Measurements from ENCODE around the gene MARK2.

The MARK2 gene

GRCh38 chr11:63887386-63887999 lies 48.6 kb downstream of the MARK2 start:
- no peak overlapping the region for H3K4me3 ChIP-seq (ENCODE audit: low read depth, low read length)
- no peaks in the 10 kb centered on the region for H3K9me3 ChIP-seq (ENCODE audit: severe bottlenecking)
- TF ChIP-seq CTCF (IDR thresholded peaks at IDR 0.05; ENCODE audit: low read depth, low read length) = no peak
- H3K27ac ChIP-seq = no peak overlapping the region
- DNase-seq = no peak
- H3K27me3 ChIP-seq (ENCODE audit: insufficient read depth, low read depth, severe bottlenecking) = no peaks in the 10 kb centered on the region
- peaks cover 4% of the 10 kb centered on the region for H3K36me3 ChIP-seq

- Histone ChIP-seq H3K4me3 (ENCODE audit: low read depth, low read length) (no peak overlapping the region), H3K36me3 (peaks cover 4% of the 10 kb centered on the region), H3K27me3 (ENCODE audit: insufficient read depth, low read depth, severe bottlenecking) (no peaks in the 10 kb centered on the region), H3K27ac (peak overlapping the region; percentile 32; the same call in 1 of the 2 replicates), H3K9me3 (ENCODE audit: severe bottlenecking) (no peaks in the 10 kb centered on the region)
- TF ChIP-seq CTCF (IDR thresholded peaks at IDR 0.05; ENCODE audit: low read depth, low read length) = no peak
- DNase-seq = peak; percentile 63
Observed at GRCh38 chr11:63888170-63889086, 49.5 kb downstream of the MARK2 start.

- H3K27me3 ChIP-seq (ENCODE audit: insufficient read depth, low read depth, severe bottlenecking) = no peaks in the 10 kb centered on the region
- H3K27ac ChIP-seq = no peak overlapping the region
- no peak overlapping the region for H3K4me3 ChIP-seq (ENCODE audit: low read depth, low read length)
- DNase-seq = no peak
- no peaks in the 10 kb centered on the region for H3K9me3 ChIP-seq (ENCODE audit: severe bottlenecking)
- TF ChIP-seq CTCF (IDR thresholded peaks at IDR 0.05; ENCODE audit: low read depth, low read length) = no peak
- peaks cover 4% of the 10 kb centered on the region for H3K36me3 ChIP-seq
Observed at GRCh38 chr11:63889344-63889743, 50.4 kb downstream of the MARK2 start.

GRCh38 chr11:63890368-63890767 lies 51.5 kb downstream of the MARK2 start:
- peaks cover 11% of the 10 kb centered on the region for H3K36me3 ChIP-seq
- no peak overlapping the region for H3K27ac ChIP-seq

GRCh38 chr11:63892228-63892627 lies 53.3 kb downstream of the MARK2 start:
- peaks cover 28% of the 10 kb centered on the region for H3K36me3 ChIP-seq
- no peak overlapping the region for H3K27ac ChIP-seq

More at GRCh38 chr11:63890368-63890767, 51.5 kb downstream of the MARK2 start:
- H3K4me3 ChIP-seq (ENCODE audit: low read depth, low read length) = no peak overlapping the region
- DNase-seq = no peak
- no peak for TF ChIP-seq CTCF (IDR thresholded peaks at IDR 0.05; ENCODE audit: low read depth, low read length)
- H3K9me3 ChIP-seq (ENCODE audit: severe bottlenecking) = no peaks in the 10 kb centered on the region
- H3K27me3 ChIP-seq (ENCODE audit: insufficient read depth, low read depth, severe bottlenecking) = no peaks in the 10 kb centered on the region

More at GRCh38 chr11:63892228-63892627, 53.3 kb downstream of the MARK2 start:
- Histone ChIP-seq H3K4me3 (ENCODE audit: low read depth, low read length) (no peak overlapping the region), H3K9me3 (ENCODE audit: severe bottlenecking) (no peaks in the 10 kb centered on the region), H3K27me3 (ENCODE audit: insufficient read depth, low read depth, severe bottlenecking) (no peaks in the 10 kb centered on the region)
- DNase-seq = no peak
- no peak for TF ChIP-seq CTCF (IDR thresholded peaks at IDR 0.05; ENCODE audit: low read depth, low read length)
